OCI-LY3 (cell line): ENCODE data around the gene RGS16.

Source experiments
- H2AFZ ChIP-seq: fragments of 200-600, 300-600 bp; shearing (Covaris generic); 2 replicates; pipeline ENCODE4 v1.6.0; 2014; ENCODE audit warnings: antibody characterized with exemption, low read depth, low read length
- H3K27ac ChIP-seq: fragments of 200-600, 300-600 bp; sonication (generic); 2 replicates; pipeline ENCODE4 v1.5.1; 2014; ENCODE audit warnings: mild to moderate bottlenecking, low read length, moderate library complexity, mixed read lengths
- H3K27me3 ChIP-seq: fragments of 200-600, 300-600 bp; sonication (generic); 2 replicates; pipeline ENCODE4 v1.6.1; 2014; ENCODE audit warnings: low read depth, low read length, mixed read lengths
- H3K36me3 ChIP-seq: fragments of 200-600, 300-600 bp; sonication (generic); replicated peaks from 2 replicates; pipeline ENCODE3; 2014; ENCODE audit warnings: low read depth, low read length, mixed read lengths
- H3K4me1 ChIP-seq: fragments of 300-600, 200-600 bp; sonication (generic); 2 replicates; pipeline ENCODE4 v1.6.1; 2014; ENCODE audit warnings: low read length, mixed read lengths
- H3K4me2 ChIP-seq: fragments of 200-600, 300-600 bp; sonication (generic); 2 replicates; pipeline ENCODE4 v1.6.1; 2014; ENCODE audit warnings: low read length, mixed read lengths
- H3K4me3 ChIP-seq: fragments of 300-600, 200-600 bp; sonication (generic); 2 replicates; pipeline ENCODE4 v1.5.1; 2014; ENCODE audit warnings: antibody characterized with exemption, mild to moderate bottlenecking, low read length, moderate library complexity
- H3K79me2 ChIP-seq: fragments of 300-600, 200-600 bp; shearing (Covaris generic); 2 replicates; pipeline ENCODE4 v1.6.1; 2014; ENCODE audit warnings: mild to moderate bottlenecking, low read length, mixed read lengths
- H3K9ac ChIP-seq: fragments of 300-600, 200-600 bp; shearing (Covaris generic); 2 replicates; pipeline ENCODE4 v1.6.0; 2014; ENCODE audit warnings: mild to moderate bottlenecking, low read length, moderate library complexity
- H3K9me3 ChIP-seq: fragments of 200-600, 300-600 bp; shearing (Covaris generic); 2 replicates; pipeline ENCODE4 v1.6.1; 2014; ENCODE audit warnings: low read length, mixed read lengths; ENCODE audit not compliant: insufficient read depth
- H4K20me1 ChIP-seq: fragments of 200-600, 300-600 bp; sonication (generic); 2 replicates; pipeline ENCODE4 v1.6.1; 2016; ENCODE audit warnings: low read length, mixed read lengths; ENCODE audit not compliant: insufficient read depth
- EZH2phosphoT487 ChIP-seq: fragments of 200-600 bp; shearing (Covaris generic); IDR thresholded peaks from 2 replicates; pipeline ENCODE4 v1.6.1; 2018; ENCODE audit warnings: antibody characterized with exemption, mixed run types, low read depth
- TF ChIP-seq, protein P1 (sequence below): fragments of 200-600, 300-600 bp; sonication (generic); IDR thresholded peaks from 2 replicates; pipeline ENCODE4 v1.5.1; 2014; ENCODE audit warnings: antibody characterized with exemption, low read length, low read depth

Gene RGS16

DNA sequence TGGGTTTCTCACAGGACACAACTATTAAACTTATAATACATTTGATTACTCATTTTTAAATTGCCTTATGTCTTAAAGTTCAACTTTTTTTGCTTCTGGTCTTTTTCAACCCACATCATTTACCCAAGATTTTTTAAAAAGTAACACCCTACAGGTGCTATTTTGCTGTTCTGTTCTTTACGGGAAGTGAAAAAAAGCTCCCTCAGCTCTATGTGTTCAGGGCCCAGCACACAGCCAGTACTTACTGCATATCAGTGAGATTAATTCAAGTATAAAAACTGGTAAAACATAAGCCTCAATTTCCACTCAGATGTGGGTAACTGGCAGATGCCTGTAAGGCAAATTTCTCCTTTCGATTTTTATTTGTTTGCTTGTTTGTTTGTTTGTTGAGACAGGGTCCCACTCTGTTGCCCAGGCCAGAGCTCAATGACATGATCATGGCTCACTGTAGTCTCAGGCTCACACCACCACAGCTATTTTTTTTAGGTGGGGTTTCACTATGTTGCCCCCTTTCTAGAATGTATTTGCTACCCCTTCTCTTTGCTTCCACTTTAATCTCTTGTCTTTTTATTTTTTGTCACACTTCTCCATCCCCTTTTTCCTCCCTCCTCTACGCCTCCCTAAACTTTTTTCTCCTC is 35.4 kb downstream of the RGS16 start:
- H3K9me3 ChIP-seq, result peaks cover 12% of the 10 kb centered on the region; the same call in 1 of the 2 replicates
- peaks cover 17% of the 10 kb centered on the region for H3K36me3 ChIP-seq
- no peak overlapping the region for H2AFZ ChIP-seq
- H3K4me3 ChIP-seq, result peak overlapping the region; percentile 0; the same call in 1 of the 2 replicates
- H3K27me3 ChIP-seq, result no peaks in the 10 kb centered on the region
- H3K79me2 ChIP-seq, result no peaks in the 10 kb centered on the region
- peaks cover 65% of the 10 kb centered on the region for H3K4me1 ChIP-seq
- H3K27ac ChIP-seq, result peak overlapping the region; percentile 94
- peak overlapping the region; percentile 49 for H3K4me2 ChIP-seq
- H3K9ac ChIP-seq, result peak overlapping the region; percentile 59
- H4K20me1 ChIP-seq, result no peaks in the 10 kb centered on the region
- TF ChIP-seq, protein P1, sequence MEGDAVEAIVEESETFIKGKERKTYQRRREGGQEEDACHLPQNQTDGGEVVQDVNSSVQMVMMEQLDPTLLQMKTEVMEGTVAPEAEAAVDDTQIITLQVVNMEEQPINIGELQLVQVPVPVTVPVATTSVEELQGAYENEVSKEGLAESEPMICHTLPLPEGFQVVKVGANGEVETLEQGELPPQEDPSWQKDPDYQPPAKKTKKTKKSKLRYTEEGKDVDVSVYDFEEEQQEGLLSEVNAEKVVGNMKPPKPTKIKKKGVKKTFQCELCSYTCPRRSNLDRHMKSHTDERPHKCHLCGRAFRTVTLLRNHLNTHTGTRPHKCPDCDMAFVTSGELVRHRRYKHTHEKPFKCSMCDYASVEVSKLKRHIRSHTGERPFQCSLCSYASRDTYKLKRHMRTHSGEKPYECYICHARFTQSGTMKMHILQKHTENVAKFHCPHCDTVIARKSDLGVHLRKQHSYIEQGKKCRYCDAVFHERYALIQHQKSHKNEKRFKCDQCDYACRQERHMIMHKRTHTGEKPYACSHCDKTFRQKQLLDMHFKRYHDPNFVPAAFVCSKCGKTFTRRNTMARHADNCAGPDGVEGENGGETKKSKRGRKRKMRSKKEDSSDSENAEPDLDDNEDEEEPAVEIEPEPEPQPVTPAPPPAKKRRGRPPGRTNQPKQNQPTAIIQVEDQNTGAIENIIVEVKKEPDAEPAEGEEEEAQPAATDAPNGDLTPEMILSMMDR, result no peak
- TF ChIP-seq EZH2phosphoT487, result no peak

DNA sequence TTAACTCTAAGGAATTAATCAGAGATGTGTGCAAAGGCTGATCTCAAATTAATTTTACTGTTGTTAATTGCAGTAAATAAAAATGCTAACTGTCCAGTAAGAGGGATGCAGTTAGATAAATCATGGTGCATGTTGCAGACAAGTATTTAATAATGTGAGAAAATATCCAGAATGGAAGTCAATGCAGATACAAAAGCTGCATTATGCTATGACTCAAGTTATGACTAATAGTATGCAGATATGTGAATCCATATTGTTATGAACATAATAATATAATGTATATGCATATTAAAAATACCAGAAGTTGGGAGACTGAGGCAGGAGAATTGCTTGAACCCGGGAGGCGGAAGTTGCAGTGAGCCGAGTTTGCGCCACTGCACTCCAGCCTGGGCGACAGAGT is 36.6 kb downstream of the RGS16 start:
- H3K27me3 ChIP-seq, result no peaks in the 10 kb centered on the region
- no peak overlapping the region for H3K4me2 ChIP-seq
- TF ChIP-seq, protein P1, result no peak
- no peak for TF ChIP-seq EZH2phosphoT487
- peak overlapping the region; percentile 94; the same call in 1 of the 2 replicates for H3K27ac ChIP-seq
- no peak overlapping the region for H3K9ac ChIP-seq
- H3K9me3 ChIP-seq, result peaks cover 12% of the 10 kb centered on the region; the same call in 1 of the 2 replicates
- peaks cover 64% of the 10 kb centered on the region for H3K4me1 ChIP-seq
- no peaks in the 10 kb centered on the region for H4K20me1 ChIP-seq
- H2AFZ ChIP-seq, result no peak overlapping the region
- H3K36me3 ChIP-seq, result peaks cover 16% of the 10 kb centered on the region
- no peaks in the 10 kb centered on the region for H3K79me2 ChIP-seq
- no peak overlapping the region for H3K4me3 ChIP-seq

DNA sequence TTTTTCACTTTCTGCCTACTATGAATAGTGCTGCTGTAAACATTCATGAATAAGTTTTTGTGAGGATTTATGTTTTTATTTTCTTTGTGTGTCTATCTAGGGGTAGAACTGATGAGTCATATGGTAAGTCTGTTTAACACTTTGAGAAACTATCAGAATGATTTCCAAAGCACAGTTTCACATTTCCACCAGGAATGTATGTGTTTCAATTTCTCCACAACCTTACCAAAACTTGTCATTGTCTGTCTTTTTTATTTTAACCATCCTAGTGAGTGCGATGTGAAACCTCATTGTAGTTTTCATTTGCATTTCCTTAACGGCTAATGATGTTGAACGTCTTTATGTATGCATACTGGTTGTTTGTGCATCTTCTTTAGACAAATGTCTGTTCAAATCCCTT is 38.7 kb downstream of the RGS16 start:
- Histone ChIP-seq H3K27ac (no peak overlapping the region), H3K79me2 (no peaks in the 10 kb centered on the region), H3K36me3 (peaks cover 14% of the 10 kb centered on the region), H4K20me1 (no peaks in the 10 kb centered on the region), H2AFZ (no peak overlapping the region), H3K4me1 (peaks cover 45% of the 10 kb centered on the region), H3K4me3 (no peak overlapping the region), H3K9me3 (peaks cover 12% of the 10 kb centered on the region; the same call in 1 of the 2 replicates), H3K9ac (no peak overlapping the region), H3K27me3 (no peaks in the 10 kb centered on the region), H3K4me2 (no peak overlapping the region)
- no peak for TF ChIP-seq EZH2phosphoT487
- TF ChIP-seq, protein P1, result no peak

DNA sequence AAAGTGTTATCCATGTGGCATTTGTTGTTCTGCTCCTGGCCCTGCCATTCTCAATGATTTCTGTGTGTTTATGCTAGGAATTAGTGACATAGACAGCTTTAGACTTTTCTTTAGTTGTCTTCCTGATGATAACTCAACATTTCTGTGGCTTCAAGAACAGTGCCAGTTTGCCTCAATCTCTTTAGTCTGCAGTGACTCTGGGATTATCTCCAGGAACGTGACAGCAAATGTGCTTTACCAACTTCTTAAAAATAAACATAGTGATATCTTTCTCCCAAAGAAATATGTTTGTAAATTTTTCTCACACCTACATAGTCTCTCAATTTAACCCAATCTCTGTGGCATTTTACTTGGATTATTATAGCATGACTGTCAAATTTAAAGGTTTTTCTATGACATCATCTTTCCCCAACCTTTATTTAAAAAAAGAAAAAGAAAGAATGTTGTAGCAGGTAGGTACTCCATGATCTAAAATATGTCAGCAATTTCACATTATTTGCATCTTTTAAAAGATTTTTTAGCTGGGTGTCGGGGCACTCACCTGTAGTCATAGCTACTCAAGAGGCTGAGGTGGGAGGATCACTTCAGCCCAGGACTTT is 39.7 kb downstream of the RGS16 start:
- Histone ChIP-seq H3K79me2 (no peaks in the 10 kb centered on the region), H3K4me2 (no peak overlapping the region), H3K4me1 (peaks cover 35% of the 10 kb centered on the region), H4K20me1 (no peaks in the 10 kb centered on the region), H3K4me3 (no peak overlapping the region), H3K9me3 (peaks cover 12% of the 10 kb centered on the region; the same call in 1 of the 2 replicates), H2AFZ (no peak overlapping the region), H3K9ac (no peak overlapping the region), H3K36me3 (peaks cover 14% of the 10 kb centered on the region), H3K27ac (no peak overlapping the region), H3K27me3 (no peaks in the 10 kb centered on the region)
- TF ChIP-seq EZH2phosphoT487, result no peak
- TF ChIP-seq, protein P1, result no peak
